PC-3 (cell line): ENCODE measurements around the gene G3BP2. TPM values are rescaled to one million over a fixed set of nuclear protein-coding genes. Genes with fewer than 3 reads are reported as not detected.
A peak's percentile ranks its signal among the peaks of the same experiment; 100 is the strongest.

ENCODE experiments used
- ATAC-seq: fragments of 200-7000 bp; cut with Tn5 transposase; 2 replicates; pipeline ENCODE4 v1.9.1; 2020; ENCODE audit warnings: mild to moderate bottlenecking, moderate library complexity
- Bru-seq: library from RNA; stranded (reverse); fragments of 400-500 nt; gene quantifications from one replicate; lab custom pipeline; 2021; lab: Mats Ljungman, UMichigan
- BruChase-seq, 2 experiments: library from RNA; stranded (reverse); fragments of 400-500 nt; gene quantifications; one replicate each; lab custom pipeline; 2021; lab: Mats Ljungman, UMichigan
- BruUV-seq: library from RNA; stranded (reverse); fragments of 400-500 nt; replicated peaks from 2 replicates; lab custom pipeline; 2021; lab: Mats Ljungman, UMichigan
- CTCF ChIA-PET: fragments of 300-600 bp; sonication (Branson Sonifier 250); formaldehyde crosslinking; loops from one replicate; lab custom pipeline; 2022; ENCODE audit warnings: antibody characterized with exemption; lab: Charles Lee
- POLR2A ChIA-PET: fragments of 300-600 bp; sonication (Branson Sonifier 250); formaldehyde crosslinking; loops from one replicate; lab custom pipeline; 2022; ENCODE audit warnings: antibody characterized with exemption; ENCODE audit not compliant: unreplicated experiment; lab: Charles Lee
- DNase-seq: peaks from one replicate; pipeline ENCODE4 v3.0.0-alpha.2; 2015
- H2AFZ ChIP-seq: fragments of 300-600 bp; sonication (generic); 2 replicates; pipeline ENCODE4 v1.6.0; 2016; ENCODE audit warnings: antibody characterized with exemption, low read length
- H3F3A ChIP-seq: fragments of 300-600 bp; sonication (generic); one replicate; pipeline ENCODE4 v1.6.0; 2017; ENCODE audit warnings: antibody characterized with exemption, low read length, control low read depth, mild to moderate bottlenecking; ENCODE audit not compliant: unreplicated experiment
- H3K27ac ChIP-seq: fragments of 300-600 bp; sonication (generic); 2 replicates; pipeline ENCODE4 v1.5.1; 2016; ENCODE audit warnings: mild to moderate bottlenecking, low read length
- H3K27me3 ChIP-seq: fragments of 300-600 bp; sonication (generic); 2 replicates; pipeline ENCODE4 v1.6.1; 2016; ENCODE audit warnings: low read length, mixed read lengths
- H3K36me3 ChIP-seq: fragments of 300-600 bp; sonication (generic); 2 replicates; pipeline ENCODE4 v1.6.1; 2016; ENCODE audit warnings: low read depth, mixed run types, low read length, mixed read lengths
- H3K4me1 ChIP-seq: fragments of 300-600 bp; sonication (generic); 2 replicates; pipeline ENCODE4 v1.5.1; 2016; ENCODE audit warnings: low read length; ENCODE audit not compliant: insufficient read depth
- H3K4me2 ChIP-seq: fragments of 300-600 bp; sonication (generic); 2 replicates; pipeline ENCODE4 v1.6.0; 2016; ENCODE audit warnings: low read length
- H3K4me3 ChIP-seq: fragments of 300-600 bp; sonication (generic); 2 replicates; pipeline ENCODE4 v1.5.1; 2016; ENCODE audit warnings: mild to moderate bottlenecking, low read length, mixed read lengths
- H3K79me2 ChIP-seq: fragments of 300-600 bp; sonication (generic); 2 replicates; pipeline ENCODE4 v1.6.1; 2017; ENCODE audit warnings: low read length, mixed read lengths
- H3K9ac ChIP-seq: fragments of 300-600 bp; sonication (generic); 2 replicates; pipeline ENCODE4 v1.6.0; 2016; ENCODE audit warnings: mild to moderate bottlenecking, low read length
- H3K9me2 ChIP-seq: fragments of 300-600 bp; sonication (generic); replicated peaks from 2 replicates; pipeline ENCODE4 v1.6.1; 2016; ENCODE audit warnings: mixed run types, low read length, mixed read lengths
- H3K9me3 ChIP-seq: fragments of 300-600 bp; sonication (generic); 2 replicates; pipeline ENCODE4 v1.6.1; 2016; ENCODE audit warnings: low read length, mixed read lengths
- H4K20me1 ChIP-seq: fragments of 300-600 bp; sonication (generic); 2 replicates; pipeline ENCODE4 v1.6.1; 2016; ENCODE audit warnings: low read length, mixed read lengths
- CTCF ChIP-seq: fragments of 300-600 bp; sonication (generic); conservative IDR thresholded peaks from 2 replicates; pipeline ENCODE4 v1.5.1; 2017; ENCODE audit warnings: antibody characterized with exemption, low read depth, mild to moderate bottlenecking, low read length
- EZH2 ChIP-seq: fragments of 300-600 bp; sonication (generic); IDR thresholded peaks from one replicate; pipeline ENCODE4 v1.6.1; 2017; ENCODE audit warnings: antibody characterized with exemption, mild to moderate bottlenecking, low read length; ENCODE audit not compliant: unreplicated experiment
- EZH2phosphoT487 ChIP-seq: fragments of 300-600 bp; sonication (generic); IDR thresholded peaks from 2 replicates; pipeline ENCODE4 v1.6.1; 2018; ENCODE audit warnings: mild to moderate bottlenecking, antibody characterized with exemption, low read length, borderline replicate concordance
- intact Hi-C: fragments of 100-400 bp; cut with micrococcal nuclease; formaldehyde crosslinking; loops from 2 replicates; pipeline ENCODE4 v1.9.0; 2023
- long read RNA-seq: library from polyadenylated mRNA; unstranded; transcript quantifications from one replicate; pipeline ENCODE4 v2.0.0, GENCODE V29; 2021; ENCODE audit not compliant: unreplicated experiment
- total RNA-seq: library from RNA; depleted of rRNA; stranded (reverse); fragments of >200 nt; gene quantifications from 2 replicates; pipeline ENCODE4 v1.2.3, GENCODE V29; 2014; rRNA removed

G3BP2 gene
- 63.2 and 68.7 TPM in 2 replicates for total RNA-seq
- Bru-seq, nascent RNA = percentile 92 among the genes with signal in this experiment
- BruChase-seq, experiment 1, labeled RNA remaining after a 6-hour chase = percentile 97 among the genes with signal in this experiment
- BruChase-seq, experiment 2, labeled RNA remaining after a 2-hour chase = percentile 94 among the genes with signal in this experiment
- long read RNA-seq, full-length matches to known transcripts = 241 of 306 reads
- long read RNA-seq, partial matches to known transcripts = 11 of 306 reads
- long read RNA-seq, other reads (novel, unspliced or antisense) = 54 of 306 reads

- TF ChIP-seq EZH2 = no peak
- TF ChIP-seq EZH2phosphoT487 = no peak
- no peak for TF ChIP-seq CTCF
- POLR2A ChIA-PET = interaction anchor here (2.7 kb wide), 1 partner anchor 51 kb away, joined by 15 read pairs; the partner anchor contains the start of gene USO1
- TSS peak; percentile 94 for BruUV-seq
- Histone ChIP-seq H3K4me2 (peak within 1 kb of the TSS; percentile 96), H2AFZ (peak within 1 kb of the TSS; percentile 85), H3K79me2 (peaks cover 49% of the 10 kb centered on the region), H3K9ac (peak within 1 kb of the TSS; percentile 94), H3K36me3 (no peaks in the 10 kb centered on the region), H3K27me3 (no peaks in the 10 kb centered on the region), H3K27ac (peak within 1 kb of the TSS; percentile 80), H3K9me2 (no peaks in the 10 kb centered on the region), H3F3A (peaks cover 5% of the 10 kb centered on the region), H4K20me1 (peaks cover 41% of the 10 kb centered on the region), H3K9me3 (no peaks in the 10 kb centered on the region), H3K4me1 (peaks cover 20% of the 10 kb centered on the region), H3K4me3 (peak within 1 kb of the TSS; percentile 100)
- CTCF ChIA-PET = interaction anchor here (1.0 kb wide), 1 partner anchor 51 kb away, joined by 8 read pairs; the partner anchor contains the start of gene USO1
- intact Hi-C loops = loop anchor here (1.0 kb wide), 2 partner anchors 51 to 159 kb away; partner anchors contain the start of genes RCHY1, THAP6 and USO1
- DNase-seq = peak; percentile 96
- peak; percentile 94 for ATAC-seq
Measured at GRCh38 chr4:75673027-75673958, at the start of gene G3BP2. G3BP2 (minus strand) TSS chr4:75673411; CDS start chr4:75662025, 11,386 bp downstream.

- H3K9me3 ChIP-seq = no peaks in the 10 kb centered on the region
- CTCF ChIA-PET = no interaction called here
- intact Hi-C loops = loop anchor here (5.0 kb wide), 1 partner anchor 70 kb away; no protein-coding TSS in a partner anchor
- peaks cover 27% of the 10 kb centered on the region for H3K4me1 ChIP-seq
- DNase-seq = no peak
- H3K4me3 ChIP-seq = peak overlapping the region; percentile 94; the same call in 1 of the 2 replicates
- no peaks in the 10 kb centered on the region for H3K9me2 ChIP-seq
- TF ChIP-seq EZH2 (no peak), CTCF (no peak), EZH2phosphoT487 (no peak)
- H3K27ac ChIP-seq = no peak overlapping the region
- peak overlapping the region; percentile 90 for H3K4me2 ChIP-seq
- no TSS peak for BruUV-seq
- H2AFZ ChIP-seq = no peak overlapping the region
- POLR2A ChIA-PET = no interaction called here
- H3K36me3 ChIP-seq = no peaks in the 10 kb centered on the region
- no peaks in the 10 kb centered on the region for H3K27me3 ChIP-seq
- ATAC-seq = no peak
- no peaks in the 10 kb centered on the region for H4K20me1 ChIP-seq
- peaks cover 48% of the 10 kb centered on the region for H3K79me2 ChIP-seq
- no peaks in the 10 kb centered on the region for H3F3A ChIP-seq
- H3K9ac ChIP-seq = no peak overlapping the region
Measured at GRCh38 chr4:75722417-75722816, 49.2 kb upstream of the G3BP2 start.
